Fibroblast of skin of right quadriceps (primary cell): ENCODE measurements around the gene FREM1.

ENCODE experiments used
- DNase-seq: peaks from one replicate; pipeline ENCODE4 v3.0.0-alpha.2; 2013

FREM1 gene

GRCh38 chr9:14813336-14814248, 96.6 kb downstream of the FREM1 start:
- peak; percentile 51 for DNase-seq

GRCh38 chr9:14812806-14813205, 97.4 kb downstream of the FREM1 start:
- DNase-seq, result peak; percentile 5

GRCh38 chr9:14811844-14812243, 98.4 kb downstream of the FREM1 start:
- DNase-seq, result no peak

GRCh38 chr9:14806941-14807520, 103.2 kb downstream of the FREM1 start:
- DNase-seq, result no peak

GRCh38 chr9:14799030-14799429, 111.2 kb downstream of the FREM1 start:
- DNase-seq, result no peak

- DNase-seq, result peak; percentile 55
Observed at GRCh38 chr9:14797435-14797834, 112.8 kb downstream of the FREM1 start.

GRCh38 chr9:14793389-14793788, 116.8 kb downstream of the FREM1 start:
- DNase-seq, result no peak

- DNase-seq, result no peak
Observed at GRCh38 chr9:14790628-14791027, 119.6 kb downstream of the FREM1 start.

GRCh38 chr9:14788846-14789245, 121.4 kb downstream of the FREM1 start:
- no peak for DNase-seq

GRCh38 chr9:14783358-14783757, 126.9 kb downstream of the FREM1 start:
- no peak for DNase-seq

GRCh38 chr9:14782286-14783051, 127.8 kb downstream of the FREM1 start:
- no peak for DNase-seq

GRCh38 chr9:14780693-14781092, 129.5 kb downstream of the FREM1 start:
- DNase-seq, result no peak

GRCh38 chr9:14780251-14780650, 130.0 kb downstream of the FREM1 start:
- no peak for DNase-seq

GRCh38 chr9:14779566-14780022, 130.6 kb downstream of the FREM1 start:
- no peak for DNase-seq

- DNase-seq, result no peak
Observed at GRCh38 chr9:14778565-14778964, 131.7 kb downstream of the FREM1 start.

- DNase-seq, result no peak
Observed at GRCh38 chr9:14775917-14776316, 134.3 kb downstream of the FREM1 start.

- no peak for DNase-seq
Observed at GRCh38 chr9:14770592-14770991, 139.6 kb downstream of the FREM1 start.

- DNase-seq, result peak; percentile 10
Observed at GRCh38 chr9:14769230-14769571, 141.0 kb downstream of the FREM1 start.

GRCh38 chr9:14768405-14769229, 141.6 kb downstream of the FREM1 start:
- DNase-seq, result peak; percentile 55

GRCh38 chr9:14766299-14766698, 143.9 kb downstream of the FREM1 start:
- DNase-seq, result peak; percentile 25

GRCh38 chr9:14761584-14761983, 148.6 kb downstream of the FREM1 start:
- DNase-seq, result no peak

- no peak for DNase-seq
Observed at GRCh38 chr9:14760060-14760459, 150.2 kb downstream of the FREM1 start.

GRCh38 chr9:14756291-14756690, 153.9 kb downstream of the FREM1 start:
- DNase-seq, result no peak
